Stimulated activated CD4-positive, alpha-beta T cell treated with anti-CD3 and anti-CD28 coated beads, TNF-alpha, amount 100 ng/mL, for 48 hours (primary cell): ENCODE measurements around the gene COP1.

Experiments
- DNase-seq, 3 donors: peaks; one replicate each; pipeline ENCODE4 v3.0.0-alpha.2; 2020; ENCODE audit warnings: low read depth in 3 of 3

COP1 gene

GRCh38 chr1:175968486-175969172 lies 238.5 kb downstream of the COP1 start:
- DNase-seq = no peak

- DNase-seq = no peak
Observed at GRCh38 chr1:175963740-175964139, 243.3 kb downstream of the COP1 start.

- no peak for DNase-seq
Observed at GRCh38 chr1:175960169-175960568, 246.9 kb downstream of the COP1 start.

- no peak for DNase-seq
Observed at GRCh38 chr1:175951627-175952026, 255.5 kb downstream of the COP1 start.

- no peak for DNase-seq
Observed at GRCh38 chr1:175947771-175948170, 259.3 kb downstream of the COP1 start.

GRCh38 chr1:175944591-175944990 lies 262.5 kb downstream of the COP1 start:
- no peak for DNase-seq

GRCh38 chr1:175941164-175941563 lies 265.9 kb downstream of the COP1 start:
- DNase-seq = no peak

GRCh38 chr1:175936736-175937135 lies 270.4 kb downstream of the COP1 start:
- no peak for DNase-seq

- no peak for DNase-seq
Observed at GRCh38 chr1:175935566-175936115, 271.4 kb downstream of the COP1 start.

GRCh38 chr1:175935166-175935565 lies 271.9 kb downstream of the COP1 start:
- DNase-seq = no peak

GRCh38 chr1:175933801-175934200 lies 273.3 kb downstream of the COP1 start:
- DNase-seq = no peak

- no peak for DNase-seq
Observed at GRCh38 chr1:175927944-175928343, 279.1 kb downstream of the COP1 start.

GRCh38 chr1:175922254-175922881 lies 284.7 kb downstream of the COP1 start:
- DNase-seq = no peak

GRCh38 chr1:175920381-175920780 lies 286.7 kb downstream of the COP1 start:
- DNase-seq = no peak

- no peak for DNase-seq
Observed at GRCh38 chr1:175919001-175919400, 288.1 kb downstream of the COP1 start.

GRCh38 chr1:175918364-175918801 lies 288.7 kb downstream of the COP1 start:
- DNase-seq = no peak

- DNase-seq = no peak
Observed at GRCh38 chr1:175914115-175914514, 293.0 kb downstream of the COP1 start.

- no peak for DNase-seq
Observed at GRCh38 chr1:175911138-175911537, 295.9 kb downstream of the COP1 start.

- DNase-seq = no peak
Observed at GRCh38 chr1:175906370-175906769, 300.7 kb downstream of the COP1 start.

- DNase-seq = no peak
Observed at GRCh38 chr1:175904808-175905207, 302.3 kb downstream of the COP1 start.

- no peak for DNase-seq
Observed at GRCh38 chr1:175902281-175902680, 304.8 kb downstream of the COP1 start.

GRCh38 chr1:175901076-175901836 lies 305.8 kb downstream of the COP1 start:
- no peak for DNase-seq

GRCh38 chr1:175900171-175900570 lies 306.9 kb downstream of the COP1 start:
- no peak for DNase-seq
